ENCODE results near the gene GOLGA8N. TPM values are rescaled to one million over a fixed set of nuclear protein-coding genes. Genes with fewer than 3 reads are reported as not detected.

The GOLGA8N gene
- total RNA-seq, 2 experiments from 2014 or later = 4.3 to 4.4 TPM

DNA sequence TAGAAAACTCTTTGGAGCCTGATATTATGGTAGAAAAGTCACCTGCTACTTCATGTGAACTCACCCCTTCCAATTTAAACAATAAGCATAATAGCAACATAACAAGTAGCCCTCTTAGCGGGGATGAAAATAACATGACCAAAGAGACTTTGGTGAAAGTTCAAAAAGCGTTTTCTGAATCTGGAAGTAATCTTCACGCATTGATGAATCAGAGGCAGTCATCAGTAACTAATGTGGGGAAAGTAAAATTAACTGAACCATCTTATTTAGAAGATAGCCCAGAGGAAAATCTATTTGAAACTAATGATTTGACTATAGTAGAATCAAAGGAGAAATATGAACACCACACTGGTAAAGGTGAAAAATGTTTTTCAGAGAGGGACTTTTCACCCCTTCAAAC, 43.2 kb downstream of the GOLGA8N start:
- Mint-ChIP-seq H3K27ac (no peak overlapping the region), H3K27me3 (no peaks in the 10 kb centered on the region), H3K9me3 (no peaks in the 10 kb centered on the region), H3K4me3 (no peak overlapping the region), H3K4me1 (ENCODE audit: low read depth) (no peaks in the 10 kb centered on the region), H3K36me3 (ENCODE audit: low read depth) (peaks cover 18% of the 10 kb centered on the region)
- intact Hi-C loops (cut with DNase I, micrococcal nuclease) = no loop called here
- TF ChIP-seq, protein P1, sequence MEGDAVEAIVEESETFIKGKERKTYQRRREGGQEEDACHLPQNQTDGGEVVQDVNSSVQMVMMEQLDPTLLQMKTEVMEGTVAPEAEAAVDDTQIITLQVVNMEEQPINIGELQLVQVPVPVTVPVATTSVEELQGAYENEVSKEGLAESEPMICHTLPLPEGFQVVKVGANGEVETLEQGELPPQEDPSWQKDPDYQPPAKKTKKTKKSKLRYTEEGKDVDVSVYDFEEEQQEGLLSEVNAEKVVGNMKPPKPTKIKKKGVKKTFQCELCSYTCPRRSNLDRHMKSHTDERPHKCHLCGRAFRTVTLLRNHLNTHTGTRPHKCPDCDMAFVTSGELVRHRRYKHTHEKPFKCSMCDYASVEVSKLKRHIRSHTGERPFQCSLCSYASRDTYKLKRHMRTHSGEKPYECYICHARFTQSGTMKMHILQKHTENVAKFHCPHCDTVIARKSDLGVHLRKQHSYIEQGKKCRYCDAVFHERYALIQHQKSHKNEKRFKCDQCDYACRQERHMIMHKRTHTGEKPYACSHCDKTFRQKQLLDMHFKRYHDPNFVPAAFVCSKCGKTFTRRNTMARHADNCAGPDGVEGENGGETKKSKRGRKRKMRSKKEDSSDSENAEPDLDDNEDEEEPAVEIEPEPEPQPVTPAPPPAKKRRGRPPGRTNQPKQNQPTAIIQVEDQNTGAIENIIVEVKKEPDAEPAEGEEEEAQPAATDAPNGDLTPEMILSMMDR (IDR thresholded peaks at IDR 0.05) = no peak
- Histone ChIP-seq H3K27me3 (ENCODE audit: control insufficient read depth in 1 of 2, insufficient read depth in 2 of 2, low read length in 2 of 2) (no peaks in the 10 kb centered on the region), H3K4me3 (ENCODE audit: low read length) (no peak overlapping the region), H3K4me1 (ENCODE audit: insufficient read depth, low read length) (no peaks in the 10 kb centered on the region), H3K9me3 (ENCODE audit: control insufficient read depth in 1 of 2, insufficient read depth in 1 of 2, low read length in 2 of 2) (no peaks in the 10 kb centered on the region), H3K36me3 (ENCODE audit: insufficient read depth, low read length) (no peaks in the 10 kb centered on the region), H3K27ac (ENCODE audit: low read depth in 1 of 2, low read length in 2 of 2) (no peak overlapping the region)
- DNase-seq (no peak), ATAC-seq (ENCODE audit: poor library complexity) (no peak)
- POLR2A ChIA-PET = no interaction called here
- CTCF ChIA-PET = no interaction called here

DNA sequence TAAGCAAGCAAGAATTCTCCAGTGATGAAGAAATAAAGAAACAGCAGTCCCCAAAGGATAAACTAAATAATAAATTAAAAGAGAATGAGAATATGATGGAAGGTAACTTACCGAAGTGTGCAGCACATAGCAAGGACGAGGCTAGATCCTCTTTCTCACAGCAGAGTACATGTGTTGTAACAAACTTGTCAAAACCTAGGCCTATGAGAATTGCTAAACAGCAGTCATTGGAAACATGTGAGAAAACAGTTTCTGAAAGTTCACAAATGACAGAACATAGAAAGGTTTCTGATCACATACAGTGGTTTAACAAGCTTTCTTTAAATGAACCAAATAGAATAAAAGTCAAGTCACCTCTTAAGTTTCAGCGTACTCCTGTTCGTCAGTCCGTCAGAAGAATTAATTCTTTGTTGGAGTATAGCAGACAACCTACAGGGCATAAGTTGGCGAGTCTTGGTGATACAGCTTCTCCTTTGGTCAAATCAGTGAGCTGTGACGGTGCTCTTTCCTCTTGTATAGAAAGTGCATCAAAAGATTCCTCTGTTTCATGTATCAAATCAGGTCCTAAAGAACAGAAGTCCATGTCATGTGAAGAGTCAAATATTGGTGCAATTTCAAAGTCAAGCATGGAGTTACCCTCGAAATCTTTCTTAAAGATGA, 43.8 kb downstream of the GOLGA8N start:
- Mint-ChIP-seq H3K27ac (no peak overlapping the region), H3K27me3 (no peaks in the 10 kb centered on the region), H3K4me1 (ENCODE audit: low read depth) (no peaks in the 10 kb centered on the region), H3K4me3 (no peak overlapping the region), H3K9me3 (no peaks in the 10 kb centered on the region), H3K36me3 (ENCODE audit: low read depth) (peaks cover 18% of the 10 kb centered on the region)
- TF ChIP-seq, protein P1 (IDR thresholded peaks at IDR 0.05) = no peak
- ChIA-PET CTCF (no interaction called here), POLR2A (no interaction called here)
- intact Hi-C loops (cut with DNase I, micrococcal nuclease) = no loop called here
- H3K27ac ChIP-seq (ENCODE audit: low read depth in 1 of 2, low read length in 2 of 2) = no peak overlapping the region
- no peaks in the 10 kb centered on the region for H3K36me3 ChIP-seq (ENCODE audit: insufficient read depth, low read length)
- H3K9me3 ChIP-seq (ENCODE audit: control insufficient read depth in 1 of 2, insufficient read depth in 1 of 2, low read length in 2 of 2) = no peaks in the 10 kb centered on the region
- DNase-seq (no peak), ATAC-seq (ENCODE audit: poor library complexity) (no peak)
- H3K4me1 ChIP-seq (ENCODE audit: insufficient read depth, low read length) = no peaks in the 10 kb centered on the region
- no peak overlapping the region for H3K4me3 ChIP-seq (ENCODE audit: low read length)
- H3K27me3 ChIP-seq (ENCODE audit: control insufficient read depth in 1 of 2, insufficient read depth in 2 of 2, low read length in 2 of 2) = no peaks in the 10 kb centered on the region

DNA sequence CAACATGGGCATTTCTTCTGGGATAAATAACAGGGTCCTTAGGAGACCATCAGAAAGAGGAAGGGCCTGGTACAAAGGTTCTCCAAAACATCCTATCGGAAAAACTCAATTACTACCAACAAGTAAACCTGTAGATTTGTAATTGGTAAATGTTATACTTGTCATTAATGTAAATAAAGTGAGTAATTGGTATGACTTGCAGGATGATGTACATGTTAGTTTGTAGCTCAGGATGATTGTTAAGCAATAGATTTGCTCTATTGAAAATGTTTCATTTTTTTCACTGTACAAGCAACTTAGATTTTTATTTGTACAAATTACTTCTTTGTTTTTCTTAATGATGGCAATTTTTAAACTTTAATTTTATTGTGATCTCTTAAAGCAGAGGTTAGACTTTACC, 44.4 kb downstream of the GOLGA8N start:
- Mint-ChIP-seq H3K27ac (no peak overlapping the region), H3K4me3 (no peak overlapping the region), H3K27me3 (no peaks in the 10 kb centered on the region), H3K36me3 (ENCODE audit: low read depth) (peaks cover 18% of the 10 kb centered on the region), H3K4me1 (ENCODE audit: low read depth) (no peaks in the 10 kb centered on the region), H3K9me3 (no peaks in the 10 kb centered on the region)
- ChIA-PET POLR2A (no interaction called here), CTCF (no interaction called here)
- no peak for ATAC-seq (ENCODE audit: poor library complexity)
- Histone ChIP-seq H3K27ac (ENCODE audit: low read depth in 1 of 2, low read length in 2 of 2) (no peak overlapping the region), H3K9me3 (ENCODE audit: control insufficient read depth in 1 of 2, insufficient read depth in 1 of 2, low read length in 2 of 2) (no peaks in the 10 kb centered on the region), H3K36me3 (ENCODE audit: insufficient read depth, low read length) (no peaks in the 10 kb centered on the region), H3K4me1 (ENCODE audit: insufficient read depth, low read length) (no peaks in the 10 kb centered on the region), H3K4me3 (ENCODE audit: low read length) (no peak overlapping the region), H3K27me3 (ENCODE audit: control insufficient read depth in 1 of 2, insufficient read depth in 2 of 2, low read length in 2 of 2) (no peaks in the 10 kb centered on the region)
- no peak for DNase-seq
- TF ChIP-seq, protein P1 (IDR thresholded peaks at IDR 0.05) = no peak
- intact Hi-C loops (cut with DNase I, micrococcal nuclease) = no loop called here

Data from CD4-positive, alpha-beta T cell (primary cell).